CD4-positive, alpha-beta T cell treated with Interleukin-15 for 4 hours (primary cell): ENCODE results near the gene LAMTOR5.

Source experiments
- DNase-seq: peaks from one replicate; pipeline ENCODE4 v3.0.0-alpha.2; 2020; ENCODE audit warnings: low spot score

LAMTOR5 gene

GRCh38 chr1:110387048-110387754 lies 20.3 kb downstream of the LAMTOR5 start:
- no peak for DNase-seq

DNA sequence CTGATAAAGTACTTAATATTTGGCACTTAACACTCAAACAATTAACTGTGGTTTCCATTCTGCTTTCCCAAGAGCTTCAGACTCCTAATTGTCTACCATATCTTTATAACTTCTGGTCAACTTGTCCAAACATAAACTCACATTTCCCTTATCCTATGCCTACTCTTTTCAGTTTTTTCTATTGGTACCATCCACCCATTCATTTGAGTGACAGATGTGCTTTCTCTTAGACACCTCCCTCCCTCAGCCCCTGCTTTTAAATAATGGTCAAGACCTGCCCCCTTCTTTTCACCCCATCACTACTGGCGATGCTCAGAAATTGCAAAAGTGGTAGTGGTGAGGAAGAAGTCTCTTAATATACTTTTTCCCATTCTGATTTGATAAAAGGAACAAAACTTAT lies 22.1 kb downstream of the LAMTOR5 start:
- no peak for DNase-seq

GRCh38 chr1:110384581-110385321 lies 22.7 kb downstream of the LAMTOR5 start:
- DNase-seq: no peak

DNA sequence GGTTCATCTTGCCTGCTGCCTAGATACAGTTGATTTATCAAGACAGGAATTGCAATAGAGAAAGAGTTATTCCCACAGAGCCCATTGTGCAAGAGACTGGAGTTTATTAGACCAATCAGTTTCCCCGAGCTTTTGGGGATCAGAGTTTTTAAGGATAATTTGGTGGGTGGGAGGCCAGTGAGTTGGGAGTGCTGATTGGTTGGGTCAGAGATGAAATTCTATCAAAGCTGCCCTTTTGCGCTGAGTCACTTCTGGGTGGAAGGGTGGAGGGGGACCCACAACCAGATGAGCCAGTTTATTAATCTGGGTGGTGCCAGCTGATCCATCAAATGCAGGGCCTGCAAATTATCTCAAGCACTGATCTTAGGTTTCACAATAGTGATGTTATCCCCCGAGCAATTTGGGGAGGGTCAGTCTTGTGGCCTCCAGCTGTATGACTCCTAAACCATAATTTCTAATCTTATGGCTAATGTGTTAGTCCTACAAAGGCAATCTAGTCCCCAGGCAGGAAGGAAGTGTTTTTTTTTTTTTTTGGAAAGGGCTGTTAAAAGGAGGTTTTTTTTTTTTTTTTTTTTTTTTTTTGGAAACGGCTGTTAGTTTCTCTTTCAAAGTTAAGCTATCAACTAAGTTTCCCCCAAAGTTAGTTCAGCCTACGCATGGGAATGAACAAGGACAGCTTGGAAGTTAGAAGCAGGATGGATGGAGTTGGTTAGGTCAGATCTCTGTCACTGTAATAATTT lies 24.1 kb downstream of the LAMTOR5 start:
- no peak for DNase-seq

DNA sequence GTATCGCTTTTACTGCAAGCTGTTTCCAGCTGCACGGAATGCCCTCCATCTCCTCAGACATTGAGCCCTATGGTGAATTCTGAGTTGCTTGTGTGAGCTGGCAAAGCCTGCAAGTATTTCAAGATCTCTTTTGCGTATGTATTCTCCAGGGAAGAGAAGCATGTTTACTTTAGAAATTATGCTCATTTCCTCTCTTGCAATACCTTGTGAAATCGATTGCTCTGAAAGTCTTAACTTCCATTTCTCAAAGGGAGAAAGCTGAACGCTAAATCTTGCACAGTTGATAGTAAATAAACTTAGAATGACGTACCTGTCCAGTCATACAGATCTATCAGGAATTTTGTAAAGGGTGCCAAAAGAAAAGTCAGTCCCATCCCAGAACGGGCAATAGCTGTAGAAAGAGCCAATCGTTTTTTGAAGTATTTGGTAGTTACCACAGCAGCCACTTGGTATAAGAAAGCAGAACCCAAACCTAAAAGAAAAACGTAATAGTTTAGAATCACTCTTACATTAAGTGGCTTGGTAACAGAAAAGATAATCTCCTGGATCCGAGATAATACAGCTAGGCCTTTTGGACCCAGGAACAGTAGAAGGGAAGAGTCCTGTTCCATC lies 26.7 kb downstream of the LAMTOR5 start:
- DNase-seq: no peak

DNA sequence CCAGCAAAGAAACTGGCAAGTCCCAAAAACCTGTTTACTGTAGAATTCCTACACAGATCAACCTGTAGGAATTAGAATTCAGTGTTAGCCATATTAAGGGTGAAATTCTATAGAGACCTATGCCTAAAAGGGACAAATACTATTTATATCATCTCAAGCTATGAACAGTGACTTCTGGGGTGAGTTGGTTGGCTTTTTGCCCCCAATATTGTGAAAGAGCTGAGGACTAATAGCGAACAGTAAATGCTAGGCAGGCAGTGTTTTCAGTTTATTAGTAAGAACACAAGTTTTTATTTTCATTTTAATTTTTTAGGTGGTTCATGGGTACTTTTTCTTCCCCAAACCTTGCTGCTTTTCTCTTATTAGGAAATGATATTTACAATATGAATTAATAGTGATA lies 32.0 kb downstream of the LAMTOR5 start:
- DNase-seq: no peak

GRCh38 chr1:110370827-110371226 lies 36.7 kb downstream of the LAMTOR5 start:
- DNase-seq: peak; percentile 13

DNA sequence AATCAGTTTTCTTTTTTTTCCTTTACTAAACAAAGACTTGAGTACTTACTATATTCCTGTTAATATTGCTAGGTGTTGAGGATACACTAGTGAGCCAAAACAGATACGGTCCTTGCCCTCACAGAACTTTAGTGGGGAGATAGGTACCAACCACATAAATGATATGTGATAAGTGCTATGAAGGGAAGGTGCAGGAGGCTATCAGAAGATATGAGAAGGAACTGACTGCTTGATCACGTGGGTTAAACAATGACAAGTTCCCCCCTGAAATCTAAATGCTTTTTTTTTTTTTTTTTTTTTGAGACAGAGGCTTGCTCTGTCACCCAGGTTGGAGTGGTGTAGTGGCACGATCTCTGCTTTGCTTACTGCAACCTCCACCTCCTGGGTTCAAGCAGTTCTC lies 43.3 kb downstream of the LAMTOR5 start:
- DNase-seq: no peak

DNA sequence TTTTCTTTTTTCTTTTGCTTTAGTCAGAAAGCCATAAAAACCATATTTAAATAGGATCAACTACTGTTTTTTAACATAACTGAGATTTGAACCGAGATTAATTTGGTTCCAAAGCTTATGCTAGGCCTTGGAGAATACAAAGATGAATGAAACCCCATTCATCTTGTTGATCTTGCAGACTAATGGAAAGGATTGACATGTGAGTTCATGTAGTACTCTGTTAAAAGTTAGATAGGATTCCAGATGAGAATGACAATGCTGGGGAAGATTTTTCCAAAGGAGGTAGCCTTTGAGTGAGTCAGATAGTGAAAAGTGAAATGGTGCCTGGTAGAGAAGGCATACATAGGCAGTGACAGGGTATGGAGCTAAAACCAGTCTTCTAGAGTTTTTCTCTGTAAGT lies 45.6 kb downstream of the LAMTOR5 start:
- no peak for DNase-seq

GRCh38 chr1:110360431-110360830 lies 47.1 kb downstream of the LAMTOR5 start:
- DNase-seq: no peak

DNA sequence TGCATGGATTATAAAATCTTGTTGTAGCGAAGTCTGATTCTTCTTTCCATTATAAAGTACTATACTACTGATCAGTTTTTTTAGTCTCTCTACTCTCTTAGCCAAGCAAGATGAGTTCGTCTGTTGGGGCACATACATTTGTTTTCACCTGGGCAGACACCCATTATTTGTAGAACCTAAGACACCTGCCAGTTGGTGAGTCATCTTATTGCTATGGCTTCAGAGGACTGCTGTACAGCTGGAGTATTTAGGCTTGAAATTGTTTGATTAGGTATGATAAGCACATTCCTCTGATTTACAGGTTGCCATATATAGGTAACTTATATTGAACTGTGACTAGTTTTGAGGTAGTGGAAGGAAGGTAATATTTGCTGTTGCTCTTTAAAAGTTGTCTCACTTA lies 51.1 kb downstream of the LAMTOR5 start:
- no peak for DNase-seq

DNA sequence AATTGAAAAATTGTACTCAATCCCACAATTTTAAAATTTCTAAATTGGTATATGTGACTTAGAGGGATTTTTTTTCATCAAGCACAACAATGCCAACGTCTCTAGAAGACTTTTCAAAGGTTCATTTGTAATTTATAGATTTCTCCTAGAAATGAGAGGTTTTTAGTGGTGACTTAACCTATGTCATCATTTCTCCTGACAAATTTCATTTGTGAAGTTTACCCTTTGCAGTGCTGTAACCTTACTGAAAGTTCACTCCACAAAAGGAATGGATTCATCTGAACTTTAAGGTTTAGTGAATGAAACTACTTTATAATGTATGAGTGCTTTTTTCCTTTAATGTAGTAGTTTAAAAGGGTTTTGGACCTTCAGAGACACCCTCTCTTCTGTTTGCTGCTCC lies 52.2 kb downstream of the LAMTOR5 start:
- no peak for DNase-seq
